ENCODE measurements around the gene DCLK1.

- TF ChIP-seq CTCF (IDR thresholded peaks at IDR 0.05) (no peak), EP300 (IDR thresholded peaks at IDR 0.05) (no peak), POLR2A (IDR thresholded peaks at IDR 0.05) (no peak)
Measured at GRCh38 chr13:36148446-36148845, 17.3 kb upstream of the DCLK1 start.
